Measurements from ENCODE around the gene TMEM51. TPM values are rescaled to one million over a fixed set of nuclear protein-coding genes. Genes with fewer than 3 reads are reported as not detected.

Gene TMEM51
- total and polyA plus RNA-seq, 2 of the 13 experiments (the other 11 are each of a cell fraction or from before 2014, with no cell fraction given), result 12.2 to 22.3 TPM

- TF ChIP-seq ZNF883 (CRISPR knock-in tag; IDR thresholded peaks at IDR 0.05; ENCODE audit: not compliant biosample characterization) (no peak), CENPX (CRISPR knock-in tag; IDR thresholded peaks at IDR 0.05) (no peak), ETV5 (CRISPR knock-in tag; IDR thresholded peaks at IDR 0.05; ENCODE audit: borderline replicate concordance) (peak; percentile 62; the same call in 1 of the 2 replicates), NFAT5 (CRISPR knock-in tag; IDR thresholded peaks at IDR 0.05) (no peak), ZNF776 (CRISPR knock-in tag; IDR thresholded peaks at IDR 0.05) (no peak), IRF1 (CRISPR knock-in tag; IDR thresholded peaks at IDR 0.05; ENCODE audit: low read depth) (no peak), DNMT3B (CRISPR knock-in tag; conservative IDR thresholded peaks at IDR 0.05) (no peak), UBTF (CRISPR knock-in tag; IDR thresholded peaks at IDR 0.05) (no peak; the same call in 1 of the 2 replicates), PRMT3 (CRISPR knock-in tag; IDR thresholded peaks at IDR 0.05; ENCODE audit: borderline replicate concordance, low read depth) (no peak), TBP (CRISPR knock-in tag; IDR thresholded peaks at IDR 0.05) (no peak), ZNF562 (CRISPR knock-in tag; IDR thresholded peaks at IDR 0.05; ENCODE audit: borderline replicate concordance) (no peak), FOXK2 (IDR thresholded peaks at IDR 0.05) (no peak), ZNF143 (CRISPR knock-in tag; IDR thresholded peaks at IDR 0.05) (no peak), ATF7-NPFF (CRISPR knock-in tag; IDR thresholded peaks at IDR 0.05; ENCODE audit: low read depth) (no peak), HDAC1 (CRISPR knock-in tag; IDR thresholded peaks at IDR 0.05) (peak; percentile 66), RERE (CRISPR knock-in tag; IDR thresholded peaks at IDR 0.05; ENCODE audit: low read depth) (no peak)
Observed at GRCh38 chr1:15151377-15151806, 2.2 kb upstream of the TMEM51 start (continued).
